Adrenal gland (tissue), 12 donors: ENCODE measurements around the gene TRPV2. TPM values are rescaled to one million over a fixed set of nuclear protein-coding genes. Genes with fewer than 3 reads are reported as not detected.
"Not testable (repeated sequence)": the region's sequence is repeated elsewhere in the genome, so short reads cannot be mapped to it uniquely, and the experiment has no call there.

Source experiments
- DNase-seq, 7 donors: peaks; one replicate each; pipeline ENCODE4 v3.0.0-alpha.2; 2019 to 2020
- H3K27ac ChIP-seq, 5 donors: fragments of 200-600 bp; sonication (generic) in 4 of 5; 1 replicate in 3 of 5; 2 replicates in 2 of 5; pipeline versions ENCODE4 v1.5.1 to v1.8.0; 2016 to 2020; ENCODE audit warnings: mild to moderate bottlenecking in 1 of 5
- H3K27me3 ChIP-seq: fragments of 200-600 bp; 2 replicates; pipeline ENCODE4 v1.8.0; 2021
- H3K36me3 ChIP-seq, 2 donors: fragments of 200-600 bp; replicated peaks in 1 of 2; 1 replicate in 1 of 2; 2 replicates in 1 of 2; pipeline versions ENCODE4 v1.5.1 to v1.8.0; 2018 to 2022
- H3K4me1 ChIP-seq, 2 donors: fragments of 200-600 bp; replicated peaks in 1 of 2; 1 replicate in 1 of 2; 2 replicates in 1 of 2; pipeline versions ENCODE4 v1.5.1 to v1.8.0; 2018 to 2021
- H3K4me3 ChIP-seq, 4 donors: fragments of 200-600 bp; sonication (generic) in 3 of 4; one replicate each; pipeline ENCODE4 v1.5.1; 2016 to 2018
- H3K9me3 ChIP-seq, 3 donors: fragments of 200-600 bp; sonication (generic) in 1 of 3; replicated peaks in 1 of 3; 1 replicate in 2 of 3; 2 replicates in 1 of 3; pipeline versions ENCODE4 v1.5.1 to v1.8.0; 2016 to 2021
- CTCF ChIP-seq, 6 experiments: fragments of 450-650 bp in 4 of 6; fragments of 200-600 bp in 2 of 6; sonication (generic) in 1 of 6; IDR thresholded peaks; 1 replicate in 5 of 6; 2 replicates in 1 of 6; pipeline versions ENCODE4 v1.5.1 to v1.8.0; 2016 to 2021; ENCODE audit warnings: antibody characterized with exemption in 6 of 6, mild to moderate bottlenecking in 2 of 6, moderate library complexity in 1 of 6
- POLR2A ChIP-seq, 2 donors: fragments of 450-650 bp; IDR thresholded peaks; one replicate each; pipeline ENCODE4 v1.6.1; 2017; ENCODE audit warnings: antibody characterized with exemption in 2 of 2, mild to moderate bottlenecking in 2 of 2, moderate library complexity in 1 of 2
- WGBS, 4 donors: extraction: QIAGEN DNeasy Blood & Tissue Kit in 2 of 4; methylation state at CpG; one replicate each; pipeline versions ENCODE4 v1.1.5 to v1.1.7; 2013 to 2017; 5-methylcytosine and 5-hydroxymethylcytosine counted together
- intact Hi-C, 2 donors: fragments of 100-400 bp; cut with DNase I; formaldehyde crosslinking; loops; one replicate each; pipeline versions ENCODE4 v1.14.1 to v1.15.0; 2022 to 2023
- polyA plus RNA-seq, 3 donors: library from polyadenylated mRNA; stranded (reverse); fragments of 200-250 nt in 2 of 3; fragments of 350-450 nt in 1 of 3; fragmentation: Illumina TruSeq in 1 of 3; extraction: RNeasy Lipid Tissue Mini Kit (QIAGEN cat#74804) in 1 of 3; gene quantifications; one replicate each; pipeline ENCODE4 v1.2.3, GENCODE V29; 2013 to 2014
- total RNA-seq, 9 donors: library from RNA; depleted of rRNA in 4 of 9; stranded (reverse); fragments of >200 nt in 4 of 9; fragments of 120-200 nt in 1 of 9; fragmentation: NEBNext Ultra II Directional in 1 of 9; extraction: Animal tissue kit (Norgen Biotek cat#: 25700) in 1 of 9; gene quantifications; one replicate each; pipeline versions ENCODE4 v1.1.0 to v1.2.4, GENCODE V29; 2013 to 2023
- donor health status: healthy with polysubstance abuse.
- donor health status: Bipolar disorder and iron deficiency.
- donor health status: DM: yes; HTN: yes; CAD: no.
- donor health status: DM: no; HTN: no; CAD: no.
- donor health status: DM: no; HTN: no; CAD: no.
- donor health status: DM: yes; HTN: yes; CAD: no.

TRPV2 gene
- total and polyA plus RNA-seq, 12 donors, result 23.3 to 110 (median 50.6) TPM

- no peak overlapping the region for H3K27ac ChIP-seq
- WGBS, 4 donors, result 56 to 79% (median 60%) methylated on average over 7 to 9 of the region's 9 CpGs
- no peaks in the 10 kb centered on the region for H3K36me3 ChIP-seq
- no peak for TF ChIP-seq CTCF (IDR thresholded peaks at IDR 0.05)
- no peak for TF ChIP-seq POLR2A (IDR thresholded peaks at IDR 0.05)
- peak in 1 of 7 donors; percentile 17 for DNase-seq
- no peaks in the 10 kb centered on the region for H3K27me3 ChIP-seq
- peaks cover 0 to 4% of the 10 kb centered on the region in 2 donors for H3K4me1 ChIP-seq
- H3K4me3 ChIP-seq, result no peak overlapping the region
- intact Hi-C loops, result no loop called here
- H3K9me3 ChIP-seq, result no peaks in the 10 kb centered on the region
Observed at GRCh38 chr17:16398270-16399267, 16.8 kb upstream of the TRPV2 start.

DNA sequence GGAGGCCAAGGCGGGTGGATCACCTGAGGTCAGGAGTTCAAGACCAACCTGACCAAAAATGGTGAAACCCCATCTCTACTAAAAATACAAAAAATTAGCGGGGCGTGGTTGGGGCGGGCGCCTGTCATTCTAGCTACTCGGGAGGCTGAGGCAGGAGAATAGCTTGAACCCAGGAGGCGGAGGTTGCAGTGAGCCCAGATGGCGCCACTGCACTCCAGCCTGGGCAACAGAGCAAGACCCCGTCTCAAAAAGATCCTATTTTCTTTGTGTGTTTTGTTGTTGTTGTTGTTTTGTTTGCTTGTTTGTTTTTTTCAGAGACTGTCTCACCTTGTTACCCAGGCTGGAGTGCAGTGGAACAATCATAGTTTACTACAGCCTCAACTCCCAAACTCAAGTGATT, 11.5 kb upstream of the TRPV2 start:
- intact Hi-C loops, result not testable (repeated sequence)

GRCh38 chr17:16406742-16407674, 8.4 kb upstream of the TRPV2 start:
- no peaks in the 10 kb centered on the region for H3K27me3 ChIP-seq
- H3K27ac ChIP-seq, result peak overlapping the region in 1 of 5 donors; percentile 61
- peak overlapping the region in 3 of 4 donors; percentile 6 to 67 (median 37) for H3K4me3 ChIP-seq
- 5 to 16% (median 8%) methylated on average over 24 to 67 of the region's 67 CpGs for WGBS, 4 donors
- no peaks in the 10 kb centered on the region for H3K9me3 ChIP-seq
- TF ChIP-seq POLR2A (IDR thresholded peaks at IDR 0.05), result no peak
- TF ChIP-seq CTCF (IDR thresholded peaks at IDR 0.05), result no peak
- H3K4me1 ChIP-seq, result peaks cover 8 to 13% of the 10 kb centered on the region in 2 donors
- intact Hi-C loops, result no loop called here
- H3K36me3 ChIP-seq, result no peaks in the 10 kb centered on the region
- peak in 1 of 7 donors; percentile 42 for DNase-seq

More for the DNA sequence above, 11.5 kb upstream of the TRPV2 start:
- peaks cover 8 to 13% of the 10 kb centered on the region in 2 donors for H3K4me1 ChIP-seq
- H3K27ac ChIP-seq, DNase-seq, H3K36me3 ChIP-seq, H3K27me3 ChIP-seq, H3K9me3 ChIP-seq, H3K4me3 ChIP-seq: not testable (repeated sequence)
- 85 to 93% (median 87%) methylated on average over 9 of the region's 9 CpGs for WGBS, 4 donors

DNA sequence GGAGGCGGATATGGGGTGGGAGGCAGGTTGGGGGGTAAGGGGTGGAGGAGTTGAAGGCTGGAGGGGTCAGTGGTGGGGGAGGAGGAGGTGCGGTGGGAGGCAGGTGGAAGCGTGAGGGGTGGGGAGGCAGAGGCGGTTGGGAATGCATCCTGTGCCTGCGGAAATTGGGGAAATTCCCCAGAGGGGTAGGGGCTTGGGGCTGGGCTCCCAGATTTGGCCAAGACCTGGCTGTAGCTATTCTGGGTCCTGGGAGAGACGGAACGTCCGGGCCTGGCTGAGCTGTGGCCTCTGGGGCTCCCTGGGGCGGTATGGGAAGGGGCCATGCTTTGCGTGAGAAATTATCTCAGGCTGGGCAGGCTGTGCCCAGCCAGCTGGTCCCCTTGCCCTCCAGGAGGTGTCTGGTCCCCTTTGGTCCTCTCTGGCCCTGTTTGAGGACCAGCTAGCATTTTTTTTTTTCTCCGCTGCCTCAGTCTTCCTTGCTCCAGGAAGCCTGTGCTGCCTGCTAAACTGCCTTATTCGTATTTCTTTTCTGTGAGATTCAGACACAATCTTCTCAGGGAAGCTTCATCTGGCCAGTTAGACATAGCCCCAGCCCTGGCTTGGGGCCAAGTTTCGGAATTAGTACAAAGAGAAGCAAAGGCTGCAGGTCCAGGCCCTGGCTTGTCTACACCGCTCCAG, 7.3 kb upstream of the TRPV2 start:
- Histone ChIP-seq H3K27me3 (no peaks in the 10 kb centered on the region), H3K36me3 (no peaks in the 10 kb centered on the region), H3K27ac (peak overlapping the region in 2 of 5 donors; percentile 59 to 66), H3K4me1 (peaks cover 8 to 13% of the 10 kb centered on the region in 2 donors), H3K9me3 (no peaks in the 10 kb centered on the region), H3K4me3 (no peak overlapping the region)
- TF ChIP-seq CTCF (IDR thresholded peaks at IDR 0.05) (no peak), POLR2A (IDR thresholded peaks at IDR 0.05) (no peak)
- intact Hi-C loops, result no loop called here
- DNase-seq, result peak; percentile 52 to 85 (median 79)
- 28 to 38% (median 34%) methylated on average over 14 of the region's 14 CpGs for WGBS, 4 donors
